Muscle layer of duodenum (tissue), 2 donors: Measurements from ENCODE around the gene TRUB1.

ENCODE experiments used
- H3K27ac ChIP-seq: one replicate; pipeline ENCODE4 v1.7.0; 2013; ENCODE audit warnings: mild to moderate bottlenecking, low read length
- H3K27me3 ChIP-seq: one replicate; pipeline ENCODE4 v1.7.0; 2013; ENCODE audit warnings: low read depth, mild to moderate bottlenecking, control low read depth, low read length
- H3K36me3 ChIP-seq, 2 donors: one replicate each; pipeline ENCODE4 v1.7.0; 2013; ENCODE audit warnings: low read length in 2 of 2, control low read depth in 1 of 2, mild to moderate bottlenecking in 1 of 2; ENCODE audit not compliant: insufficient read depth in 2 of 2, control insufficient read depth in 1 of 2
- H3K4me1 ChIP-seq, 2 donors: one replicate each; pipeline ENCODE4 v1.7.0; 2013; ENCODE audit warnings: low read length in 2 of 2, mild to moderate bottlenecking in 2 of 2, control low read depth in 1 of 2, moderate library complexity in 1 of 2; ENCODE audit not compliant: insufficient read depth in 2 of 2, control insufficient read depth in 1 of 2
- H3K4me3 ChIP-seq, 2 donors: one replicate each; pipeline ENCODE4 v1.7.0; 2013; ENCODE audit warnings: low read length in 2 of 2, low read depth in 1 of 2, mild to moderate bottlenecking in 1 of 2
- H3K9me3 ChIP-seq, 2 donors: one replicate each; pipeline ENCODE4 v1.7.0; 2013; ENCODE audit warnings: low read length in 2 of 2, control low read depth in 1 of 2, mild to moderate bottlenecking in 1 of 2; ENCODE audit not compliant: control insufficient read depth in 1 of 2
- donor health status: healthy.

TRUB1 gene

DNA sequence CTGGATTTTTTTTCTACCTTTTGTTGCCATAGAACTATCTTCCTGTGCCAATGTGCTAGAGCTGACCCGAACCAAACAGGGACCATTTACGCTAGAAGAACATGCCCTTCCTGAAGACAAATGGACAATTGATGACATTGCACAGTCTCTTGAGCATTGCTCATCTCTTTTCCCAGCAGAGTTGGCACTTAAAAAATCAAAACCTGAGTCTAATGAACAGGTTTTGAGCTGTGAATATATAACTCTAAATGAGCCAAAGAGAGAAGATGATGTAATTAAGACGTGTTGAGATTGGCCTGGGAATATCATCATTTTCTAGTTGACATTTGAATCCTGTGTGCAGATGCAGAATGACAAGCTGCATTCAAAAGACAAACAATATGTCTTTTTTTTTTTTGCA lies 37.1 kb downstream of the TRUB1 start:
- no peak overlapping the region for H3K4me3 ChIP-seq
- H3K9me3 ChIP-seq: no peaks in the 10 kb centered on the region
- no peak overlapping the region for H3K27ac ChIP-seq
- H3K27me3 ChIP-seq: no peaks in the 10 kb centered on the region
- no peaks in the 10 kb centered on the region for H3K36me3 ChIP-seq
- no peaks in the 10 kb centered on the region for H3K4me1 ChIP-seq

- Histone ChIP-seq H3K4me1 (no peaks in the 10 kb centered on the region), H3K27me3 (no peaks in the 10 kb centered on the region), H3K9me3 (peaks cover 0 to 23% of the 10 kb centered on the region in 2 donors), H3K36me3 (peaks cover 2 to 40% of the 10 kb centered on the region in 2 donors), H3K27ac (no peak overlapping the region), H3K4me3 (no peak overlapping the region)
Measured at GRCh38 chr10:114982989-114983388, 45.0 kb downstream of the TRUB1 start.

GRCh38 chr10:114987995-114988394 lies 50.0 kb downstream of the TRUB1 start:
- H3K36me3 ChIP-seq: peaks cover 2 to 21% of the 10 kb centered on the region in 2 donors
- H3K4me1 ChIP-seq: no peaks in the 10 kb centered on the region
- no peak overlapping the region for H3K4me3 ChIP-seq
- H3K27ac ChIP-seq: no peak overlapping the region
- peaks cover 0 to 23% of the 10 kb centered on the region in 2 donors for H3K9me3 ChIP-seq
- H3K27me3 ChIP-seq: no peaks in the 10 kb centered on the region

GRCh38 chr10:114990586-114990985 lies 52.6 kb downstream of the TRUB1 start:
- no peaks in the 10 kb centered on the region for H3K9me3 ChIP-seq
- no peak overlapping the region for H3K27ac ChIP-seq
- no peaks in the 10 kb centered on the region for H3K27me3 ChIP-seq
- H3K4me3 ChIP-seq: no peak overlapping the region
- no peaks in the 10 kb centered on the region for H3K4me1 ChIP-seq
- H3K36me3 ChIP-seq: no peaks in the 10 kb centered on the region

- Histone ChIP-seq H3K4me1 (no peaks in the 10 kb centered on the region), H3K9me3 (no peaks in the 10 kb centered on the region), H3K27me3 (no peaks in the 10 kb centered on the region), H3K36me3 (no peaks in the 10 kb centered on the region), H3K27ac (no peak overlapping the region), H3K4me3 (no peak overlapping the region)
Measured at GRCh38 chr10:114990991-114991390, 53.0 kb downstream of the TRUB1 start.

- no peaks in the 10 kb centered on the region for H3K36me3 ChIP-seq
- H3K4me3 ChIP-seq: no peak overlapping the region
- H3K9me3 ChIP-seq: no peaks in the 10 kb centered on the region
- no peak overlapping the region for H3K27ac ChIP-seq
- no peaks in the 10 kb centered on the region for H3K27me3 ChIP-seq
- no peaks in the 10 kb centered on the region for H3K4me1 ChIP-seq
Measured at GRCh38 chr10:114992189-114992775, 54.3 kb downstream of the TRUB1 start.

DNA sequence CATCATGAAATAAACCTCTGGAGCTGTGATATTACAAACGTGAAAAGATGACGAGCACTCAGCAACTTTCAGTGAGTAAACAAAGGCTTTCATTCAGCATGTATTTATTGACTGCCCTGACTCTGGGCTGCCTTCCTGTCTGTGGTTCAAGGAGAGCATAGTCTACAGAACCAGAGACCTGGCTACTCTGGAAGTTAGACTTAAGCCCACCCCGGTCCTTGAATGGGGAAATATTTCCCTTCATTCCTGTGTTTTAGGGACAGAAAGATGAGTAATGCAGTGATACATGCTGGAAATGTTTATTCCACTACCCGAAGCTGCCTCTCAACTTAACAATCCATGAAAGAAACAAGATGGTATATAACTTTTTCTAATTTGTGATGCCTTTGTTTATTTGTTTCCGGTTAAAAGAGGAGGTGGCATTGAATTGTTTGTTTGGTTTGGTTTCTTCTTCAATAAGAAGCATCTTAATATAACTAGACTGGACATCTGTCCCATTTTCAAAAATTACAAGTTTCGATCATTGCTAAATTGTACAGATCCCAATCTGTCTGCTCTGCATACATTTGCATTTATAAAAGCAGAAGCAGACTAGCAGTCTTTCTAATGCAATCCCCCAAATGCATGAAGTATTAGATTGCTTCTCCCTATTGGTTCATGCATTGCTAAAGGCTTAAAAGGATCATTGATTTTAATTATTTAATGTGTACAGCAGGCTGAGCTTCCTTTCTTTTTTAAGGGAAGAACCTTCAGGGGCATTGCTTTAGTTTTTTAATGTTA lies 57.7 kb downstream of the TRUB1 start:
- Histone ChIP-seq H3K27me3 (no peaks in the 10 kb centered on the region), H3K9me3 (no peaks in the 10 kb centered on the region), H3K4me1 (no peaks in the 10 kb centered on the region), H3K36me3 (no peaks in the 10 kb centered on the region), H3K27ac (no peak overlapping the region), H3K4me3 (no peak overlapping the region)

GRCh38 chr10:114996542-114996941 lies 58.5 kb downstream of the TRUB1 start:
- Histone ChIP-seq H3K27me3 (no peaks in the 10 kb centered on the region), H3K4me3 (no peak overlapping the region), H3K36me3 (no peaks in the 10 kb centered on the region), H3K9me3 (no peaks in the 10 kb centered on the region), H3K27ac (no peak overlapping the region), H3K4me1 (no peaks in the 10 kb centered on the region)

- no peaks in the 10 kb centered on the region for H3K27me3 ChIP-seq
- H3K9me3 ChIP-seq: no peaks in the 10 kb centered on the region
- H3K36me3 ChIP-seq: no peaks in the 10 kb centered on the region
- H3K27ac ChIP-seq: no peak overlapping the region
- no peak overlapping the region for H3K4me3 ChIP-seq
- no peaks in the 10 kb centered on the region for H3K4me1 ChIP-seq
Measured at GRCh38 chr10:114998993-114999392, 61.0 kb downstream of the TRUB1 start.

GRCh38 chr10:115001506-115002381 lies 63.7 kb downstream of the TRUB1 start:
- H3K27me3 ChIP-seq: no peaks in the 10 kb centered on the region
- no peaks in the 10 kb centered on the region for H3K9me3 ChIP-seq
- peak overlapping the region; percentile 1 to 57 for H3K4me3 ChIP-seq
- H3K4me1 ChIP-seq: no peaks in the 10 kb centered on the region
- no peak overlapping the region for H3K27ac ChIP-seq
- H3K36me3 ChIP-seq: no peaks in the 10 kb centered on the region

DNA sequence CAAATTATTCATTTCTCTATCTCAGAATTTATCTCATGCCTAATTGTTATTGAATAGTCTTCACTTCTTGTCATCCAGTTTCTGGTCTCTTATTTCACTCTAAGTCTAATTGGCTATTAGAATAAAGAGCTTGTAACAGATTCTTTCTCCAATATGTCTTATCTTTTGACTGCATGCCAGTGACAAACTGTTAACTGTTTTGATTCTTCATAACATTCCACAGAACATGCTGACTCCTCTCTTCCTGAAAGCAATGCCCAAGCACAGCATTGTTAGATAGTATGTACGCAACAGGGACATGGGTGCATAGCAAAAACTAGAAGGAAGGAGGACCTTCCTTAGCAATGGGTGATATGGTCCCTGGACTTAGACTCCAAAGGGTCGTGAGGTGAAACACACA lies 65.4 kb downstream of the TRUB1 start:
- Histone ChIP-seq H3K4me3 (no peak overlapping the region), H3K27ac (no peak overlapping the region)

More for the DNA sequence above, 65.4 kb downstream of the TRUB1 start:
- Histone ChIP-seq H3K36me3 (no peaks in the 10 kb centered on the region), H3K4me1 (no peaks in the 10 kb centered on the region), H3K9me3 (no peaks in the 10 kb centered on the region), H3K27me3 (no peaks in the 10 kb centered on the region)
